ENCODE measurements around the gene MEX3A.

Gene MEX3A

GRCh38 chr1:156108057-156108456 lies 25.8 kb upstream of the MEX3A start:
- no peak for TF ChIP-seq CEBPB (IDR thresholded peaks at IDR 0.05)

GRCh38 chr1:156106624-156107488 lies 24.6 kb upstream of the MEX3A start:
- TF ChIP-seq TAF1 (IDR thresholded peaks at IDR 0.05; ENCODE audit: low read depth), result no peak
- TF ChIP-seq RAD21 (IDR thresholded peaks at IDR 0.05; ENCODE audit: low read depth), result no peak
- no peak for TF ChIP-seq MAX (IDR thresholded peaks at IDR 0.05)
- TF ChIP-seq EGR1 (IDR thresholded peaks at IDR 0.05), result no peak
- peak; percentile 87 for TF ChIP-seq TEAD4 (IDR thresholded peaks at IDR 0.05)
- TF ChIP-seq TCF12 (IDR thresholded peaks at IDR 0.05; ENCODE audit: low read depth), result no peak; the same call in 1 of the 2 replicates
- peak; percentile 44; the same call in 1 of the 2 replicates for TF ChIP-seq ZBTB7A (IDR thresholded peaks at IDR 0.05; ENCODE audit: low read depth)
- TF ChIP-seq USF1 (IDR thresholded peaks at IDR 0.05), result no peak
- no peak for TF ChIP-seq FOXM1 (IDR thresholded peaks at IDR 0.05; ENCODE audit: borderline replicate concordance, low read depth)
- no peak for TF ChIP-seq CEBPB (IDR thresholded peaks at IDR 0.05)
- no peak for TF ChIP-seq YY1 (IDR thresholded peaks at IDR 0.05; ENCODE audit: low read depth)
- no peak for TF ChIP-seq NFIC (IDR thresholded peaks at IDR 0.05)
- no peak for TF ChIP-seq EP300 (IDR thresholded peaks at IDR 0.05; ENCODE audit: borderline replicate concordance)

- TF ChIP-seq EP300 (IDR thresholded peaks at IDR 0.05; ENCODE audit: borderline replicate concordance), result no peak
- no peak for TF ChIP-seq CEBPB (IDR thresholded peaks at IDR 0.05)
- TF ChIP-seq RAD21 (IDR thresholded peaks at IDR 0.05; ENCODE audit: low read depth), result no peak
- no peak for TF ChIP-seq MAX (IDR thresholded peaks at IDR 0.05)
- TF ChIP-seq YY1 (IDR thresholded peaks at IDR 0.05; ENCODE audit: low read depth), result no peak
- no peak for TF ChIP-seq ZBTB7A (IDR thresholded peaks at IDR 0.05; ENCODE audit: low read depth)
- no peak for TF ChIP-seq NFIC (IDR thresholded peaks at IDR 0.05)
- no peak for TF ChIP-seq TCF12 (IDR thresholded peaks at IDR 0.05; ENCODE audit: low read depth)
Observed at GRCh38 chr1:156104861-156105832, 22.9 kb upstream of the MEX3A start.

GRCh38 chr1:156104065-156104810 lies 22.0 kb upstream of the MEX3A start:
- no peak for TF ChIP-seq FOXM1 (IDR thresholded peaks at IDR 0.05; ENCODE audit: borderline replicate concordance, low read depth)
- TF ChIP-seq NFIC (IDR thresholded peaks at IDR 0.05), result peak; percentile 88
- no peak for TF ChIP-seq YY1 (IDR thresholded peaks at IDR 0.05; ENCODE audit: low read depth)
- TF ChIP-seq REST (IDR thresholded peaks at IDR 0.05; ENCODE audit: low read depth), result no peak

GRCh38 chr1:156103521-156103947 lies 21.3 kb upstream of the MEX3A start:
- TF ChIP-seq NFIC (IDR thresholded peaks at IDR 0.05) (0 out of 2 replicates have a peak, but pooled peaks have one; percentile 26), FOXM1 (IDR thresholded peaks at IDR 0.05; ENCODE audit: borderline replicate concordance, low read depth) (no peak), RAD21 (IDR thresholded peaks at IDR 0.05; ENCODE audit: low read depth) (no peak), CREB1 (IDR thresholded peaks at IDR 0.05; ENCODE audit: low read depth) (no peak), USF1 (IDR thresholded peaks at IDR 0.05) (no peak), TCF12 (IDR thresholded peaks at IDR 0.05; ENCODE audit: low read depth) (peak; percentile 51; the same call in 1 of the 2 replicates), MAX (IDR thresholded peaks at IDR 0.05) (no peak)

GRCh38 chr1:156102633-156103511 lies 20.6 kb upstream of the MEX3A start:
- TF ChIP-seq ZBTB7A (IDR thresholded peaks at IDR 0.05; ENCODE audit: low read depth), result no peak
- no peak for TF ChIP-seq EGR1 (IDR thresholded peaks at IDR 0.05)
- no peak for TF ChIP-seq CREB1 (IDR thresholded peaks at IDR 0.05; ENCODE audit: low read depth)
- TF ChIP-seq EP300 (IDR thresholded peaks at IDR 0.05; ENCODE audit: borderline replicate concordance), result no peak
- no peak for TF ChIP-seq TEAD4 (IDR thresholded peaks at IDR 0.05)
- TF ChIP-seq NFIC (IDR thresholded peaks at IDR 0.05), result no peak
- TF ChIP-seq FOXM1 (IDR thresholded peaks at IDR 0.05; ENCODE audit: borderline replicate concordance, low read depth), result no peak
- TF ChIP-seq USF1 (IDR thresholded peaks at IDR 0.05), result no peak
- no peak for TF ChIP-seq TAF1 (IDR thresholded peaks at IDR 0.05; ENCODE audit: low read depth)
- TF ChIP-seq CEBPB (IDR thresholded peaks at IDR 0.05), result no peak
- TF ChIP-seq MAX (IDR thresholded peaks at IDR 0.05), result no peak

All from Ishikawa (cell line).